NCI-H82 (cell line): ENCODE measurements around the gene C11orf58.

Experiments
- DNase-seq: peaks from one replicate; lab custom pipeline; 2025; lab: John Stamatoyannopoulos, UW

Gene C11orf58

GRCh38 chr11:16738193-16738946, at the start of gene C11orf58:
C11orf58 (plus strand) TSS chr11:16738647; CDS start chr11:16738779, 132 bp downstream.
- peak; percentile 97 for DNase-seq

- DNase-seq: no peak
Observed at GRCh38 chr11:16690086-16690485, 48.4 kb upstream of the C11orf58 start.

DNA sequence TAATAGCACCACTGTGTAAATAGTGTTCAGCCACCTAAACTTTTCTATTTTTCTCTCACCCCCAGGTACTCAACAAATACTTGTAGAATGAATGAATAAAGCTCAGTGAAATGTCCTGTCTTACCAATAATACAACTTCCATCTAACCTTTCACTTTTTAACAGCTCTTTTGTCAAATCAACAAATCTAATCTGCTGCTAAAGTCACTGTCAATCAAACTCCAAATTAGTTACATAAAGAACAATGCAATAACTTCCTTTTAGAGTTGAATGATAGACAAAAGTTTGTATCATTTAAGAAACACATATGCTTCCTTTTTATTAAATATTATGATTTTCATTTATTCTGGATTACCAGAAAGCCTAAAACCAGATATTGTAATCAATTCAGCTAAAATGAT, 34.7 kb upstream of the C11orf58 start:
- DNase-seq: no peak

DNA sequence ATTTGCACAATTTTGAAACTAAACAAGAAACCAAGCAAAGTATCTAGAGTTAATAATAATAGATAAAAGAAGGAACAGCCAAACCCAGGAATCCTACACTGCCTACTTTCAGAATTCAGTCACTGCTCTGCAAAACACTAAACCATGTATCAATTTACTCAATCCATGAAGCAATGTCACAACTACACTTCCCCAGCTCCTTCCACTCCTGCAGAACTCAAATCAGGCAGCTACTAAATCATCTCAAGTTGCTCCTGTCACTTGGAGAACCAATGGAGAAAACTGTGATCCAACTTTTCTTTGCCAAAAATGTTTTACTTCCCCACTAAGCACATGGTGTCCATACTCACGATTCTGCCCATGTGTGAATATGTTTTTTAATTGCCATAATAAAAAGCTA, 24.9 kb upstream of the C11orf58 start:
- no peak for DNase-seq

GRCh38 chr11:16722581-16723344, 15.7 kb upstream of the C11orf58 start:
- DNase-seq: no peak

DNA sequence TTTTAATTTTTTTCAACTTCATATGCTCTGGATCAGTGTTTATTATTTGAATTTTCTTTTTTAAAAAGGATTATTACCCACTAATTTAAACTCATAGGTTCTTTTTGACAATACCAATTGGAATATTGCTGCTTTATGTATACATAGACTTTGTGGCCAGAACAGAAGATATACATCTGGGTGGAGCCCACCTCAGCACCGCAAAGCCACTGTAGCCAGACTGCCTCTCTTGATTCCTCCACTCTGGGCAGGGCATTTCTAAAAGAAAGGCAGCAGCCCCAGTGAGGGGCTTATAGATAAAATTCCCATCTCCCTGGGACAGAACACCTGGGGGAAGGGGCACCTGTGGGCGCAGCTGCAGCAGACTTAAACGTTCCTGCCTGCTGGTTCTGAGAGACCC, 10.6 kb upstream of the C11orf58 start:
- no peak for DNase-seq

- DNase-seq: no peak
Observed at GRCh38 chr11:16737818-16738192, 642 bp upstream of the C11orf58 start.

GRCh38 chr11:16738947-16739815, 734 bp downstream of the C11orf58 start:
- peak; percentile 18 for DNase-seq

DNA sequence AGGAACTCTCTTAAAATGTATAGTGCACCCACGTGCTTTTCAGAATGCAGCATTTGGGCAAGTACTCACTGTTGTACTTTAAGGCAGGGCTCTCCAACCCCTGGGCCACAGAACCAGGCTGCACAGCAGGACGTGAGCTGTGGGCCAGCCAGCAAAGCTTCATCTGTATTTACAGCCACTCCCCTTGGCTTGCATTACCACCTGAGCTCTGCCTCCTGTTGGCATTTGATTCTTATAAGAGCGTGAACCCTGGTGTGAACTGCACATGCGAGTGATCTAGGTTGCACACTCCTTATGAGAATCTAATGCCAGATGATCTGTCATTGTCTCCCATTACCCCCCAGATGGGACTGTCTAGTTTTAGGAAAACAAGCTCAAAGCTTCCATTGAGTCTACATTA, 3.0 kb downstream of the C11orf58 start:
- DNase-seq: no peak

GRCh38 chr11:16743478-16743877, 5.0 kb downstream of the C11orf58 start:
- DNase-seq: no peak

DNA sequence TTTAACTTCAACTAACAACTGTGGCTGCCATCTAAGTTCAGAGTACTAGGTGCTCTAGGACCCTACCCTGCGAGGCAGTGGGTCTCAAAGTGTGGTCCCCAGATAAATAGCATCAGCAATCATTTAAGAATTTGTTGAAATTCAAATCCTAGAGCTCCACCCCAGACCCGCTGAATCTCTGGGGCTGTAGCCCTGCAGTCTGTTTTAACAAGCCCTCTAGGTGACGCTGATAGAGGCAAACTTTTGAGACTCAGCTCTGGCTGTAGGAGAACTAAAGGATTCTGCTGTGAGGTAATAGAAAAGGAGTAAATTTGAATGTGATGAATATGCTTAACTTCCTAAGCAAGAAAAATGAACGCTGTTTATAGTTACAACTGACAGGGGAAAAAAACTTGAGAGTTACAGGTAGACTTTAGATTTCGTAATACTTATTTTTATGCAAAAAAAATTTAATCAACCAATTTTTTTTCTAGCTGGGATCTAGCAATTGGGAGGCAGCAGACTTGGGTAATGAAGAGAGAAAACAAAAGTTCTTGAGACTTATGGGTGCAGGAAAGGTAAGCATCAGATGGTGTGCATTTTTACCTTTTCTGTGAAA, 5.8 kb downstream of the C11orf58 start:
- DNase-seq: no peak

DNA sequence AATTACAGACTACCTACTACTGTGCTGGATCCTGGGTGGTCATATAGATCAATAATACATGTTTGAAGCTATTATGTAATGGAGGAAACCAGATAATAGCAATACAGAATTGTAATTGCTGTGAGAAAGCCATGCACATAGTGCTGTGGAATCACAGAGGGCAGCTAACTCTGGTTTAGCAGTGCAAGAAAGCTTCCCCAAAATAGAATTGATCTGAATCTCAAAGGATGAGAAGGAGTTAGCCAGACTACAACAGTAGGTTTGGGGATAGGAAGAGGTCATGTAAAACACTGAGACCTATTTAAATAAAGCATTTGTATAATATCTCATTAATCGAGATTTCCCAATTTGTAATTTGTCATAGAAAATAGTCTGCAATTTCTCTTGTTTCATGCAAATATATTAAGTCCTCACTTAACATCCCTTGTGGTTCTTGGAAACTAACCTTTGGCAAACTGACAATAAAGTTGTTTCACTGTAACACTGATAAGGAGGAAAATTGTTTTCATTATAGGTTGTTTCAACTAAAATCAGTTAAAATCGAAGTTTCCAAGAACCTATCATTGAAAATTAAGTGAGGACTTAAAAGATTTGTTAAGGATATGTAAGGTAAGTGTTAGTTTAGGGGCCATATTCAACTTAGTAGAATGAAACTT, 7.6 kb downstream of the C11orf58 start:
- DNase-seq: no peak

GRCh38 chr11:16749092-16749491, 10.6 kb downstream of the C11orf58 start:
- no peak for DNase-seq

GRCh38 chr11:16749666-16750065, 11.2 kb downstream of the C11orf58 start:
- DNase-seq: peak; percentile 40

GRCh38 chr11:16750417-16750816, 12.0 kb downstream of the C11orf58 start:
- DNase-seq: peak; percentile 63

DNA sequence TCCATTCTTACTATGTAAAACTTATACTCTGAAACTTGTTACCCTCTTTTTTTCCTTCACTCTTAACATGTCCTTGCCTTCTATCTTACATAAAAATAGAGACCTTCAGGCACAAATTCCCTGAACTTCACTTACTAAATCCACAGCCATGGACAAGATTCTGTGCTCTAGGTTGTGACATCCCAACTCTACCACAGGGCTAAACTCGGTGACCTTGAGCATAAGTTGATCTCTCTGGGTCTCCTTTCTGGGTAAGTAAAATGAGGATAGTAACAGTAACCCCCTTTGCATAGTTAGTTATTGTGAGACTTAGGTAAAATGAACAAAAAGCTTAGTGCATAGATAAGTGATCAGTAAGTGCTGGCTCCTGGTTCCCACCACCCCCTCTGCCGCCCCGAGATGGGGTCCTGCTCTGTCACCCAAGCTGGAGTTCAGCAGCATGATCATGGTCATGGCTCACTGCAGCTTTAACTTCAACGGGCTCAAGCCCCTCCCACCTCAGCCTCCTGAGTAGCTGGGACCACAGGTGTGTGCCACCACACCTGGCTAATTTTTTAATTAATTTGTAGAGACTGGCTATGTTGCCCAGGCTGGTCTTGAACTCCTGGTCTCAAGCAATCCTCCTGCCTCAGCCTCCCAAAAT, 20.1 kb downstream of the C11orf58 start:
- DNase-seq: no peak

DNA sequence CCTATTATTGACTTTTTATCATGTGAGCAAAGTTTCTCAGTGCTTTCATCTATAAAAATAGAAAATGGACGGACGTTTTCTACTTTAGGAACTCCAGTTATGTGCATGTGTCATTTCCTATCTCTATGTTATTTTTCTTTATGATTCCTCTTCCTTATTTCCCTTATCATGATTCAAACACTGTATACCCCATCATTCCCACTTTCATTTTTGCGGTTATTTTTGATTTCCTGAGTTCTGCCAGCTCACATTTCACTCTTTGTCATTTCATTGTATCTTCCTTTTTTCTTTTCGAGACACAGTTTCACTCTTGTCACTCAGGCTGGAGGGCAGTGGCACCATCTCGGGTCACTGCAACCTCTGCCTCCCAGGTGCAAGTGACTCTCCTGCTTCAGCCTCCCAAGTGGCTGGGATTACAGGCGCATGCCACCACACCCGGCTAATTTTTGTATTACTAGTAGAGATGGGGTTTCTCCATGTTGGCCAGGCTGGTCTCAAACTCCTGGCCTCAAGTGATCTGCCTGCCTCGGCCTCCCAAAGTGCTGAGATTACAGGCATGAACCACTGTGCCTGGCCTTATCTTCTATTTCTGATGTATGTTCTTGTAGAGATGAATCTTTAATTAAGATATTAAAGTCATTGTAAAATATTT, 21.5 kb downstream of the C11orf58 start:
- DNase-seq: no peak

DNA sequence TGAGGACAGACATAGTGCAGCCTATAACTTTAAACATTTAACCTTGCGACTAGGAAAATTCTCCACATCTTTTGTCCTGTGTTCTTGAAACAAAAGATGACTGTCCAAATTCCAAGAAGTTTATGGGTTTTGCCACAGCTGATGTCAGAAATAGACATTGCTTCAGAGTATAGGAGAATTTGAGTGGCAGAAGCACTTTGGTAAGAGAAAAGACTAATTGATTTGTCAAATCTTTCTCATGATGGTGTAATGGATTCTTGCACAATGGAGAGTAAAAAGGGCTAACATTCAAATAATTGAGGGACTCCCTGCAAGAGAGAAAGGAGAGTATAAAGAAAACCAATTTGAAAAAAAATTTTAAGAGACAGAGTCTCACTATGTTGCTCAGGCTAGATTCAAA, 25.3 kb downstream of the C11orf58 start:
- no peak for DNase-seq

DNA sequence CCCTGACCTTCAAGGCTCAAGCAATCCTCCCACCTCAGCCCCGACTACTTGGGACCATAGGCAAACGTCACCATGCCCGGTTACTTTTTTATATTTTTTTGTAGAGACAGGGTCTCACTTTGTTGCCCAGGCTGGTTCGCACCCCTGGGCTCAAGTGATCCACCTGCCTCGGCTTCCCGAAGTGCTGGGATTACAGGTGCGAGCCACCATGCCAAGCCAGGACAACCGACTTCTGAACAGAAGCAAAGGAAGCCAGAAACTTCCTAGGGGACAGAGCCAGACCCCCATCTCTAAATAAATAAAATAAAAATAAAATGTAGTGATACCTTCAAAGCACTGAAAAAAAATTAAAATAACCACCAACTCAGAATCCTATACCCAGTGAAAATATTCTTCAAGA, 26.4 kb downstream of the C11orf58 start:
- DNase-seq: no peak

DNA sequence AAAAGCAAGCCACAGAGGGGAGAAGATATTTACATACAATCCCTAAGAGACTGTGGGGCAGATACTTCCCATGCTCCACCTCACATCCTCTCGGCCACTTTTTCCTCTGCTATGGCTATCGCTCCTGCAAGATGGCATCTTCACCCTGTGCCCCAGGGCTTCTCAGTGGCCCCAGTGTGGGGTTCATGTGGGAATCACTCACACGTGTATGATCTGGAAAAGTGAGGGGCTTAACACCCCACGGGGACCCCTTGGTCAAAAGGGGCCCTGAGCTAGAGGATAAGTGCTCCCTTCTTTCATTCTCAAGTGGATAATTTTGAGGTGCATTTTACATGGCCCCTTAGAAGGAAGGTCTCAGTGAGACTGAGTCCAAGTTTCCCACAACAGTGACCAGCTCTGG, 28.7 kb downstream of the C11orf58 start:
- DNase-seq: no peak

DNA sequence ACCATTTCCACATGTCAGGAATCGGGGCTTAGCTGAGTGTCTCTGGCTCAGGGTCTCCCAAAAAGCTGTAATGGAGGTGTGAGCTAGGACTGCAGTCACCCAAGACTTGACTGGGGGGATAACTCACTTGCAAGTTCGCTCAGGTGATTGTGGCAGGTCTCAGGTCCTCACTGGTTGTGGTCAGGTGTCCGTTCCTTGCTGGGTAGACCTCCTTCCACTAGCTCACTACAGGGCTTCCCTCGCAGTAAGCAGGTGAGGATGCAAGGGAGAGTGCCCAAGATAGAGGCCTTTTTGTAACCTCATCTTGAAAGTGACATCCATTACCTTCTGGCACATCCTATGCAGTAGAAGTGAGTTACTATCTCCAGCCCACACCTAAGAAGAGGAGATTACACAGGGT, 29.5 kb downstream of the C11orf58 start:
- no peak for DNase-seq
